Measurements from ENCODE around the gene ARV1.
"Not testable (repeated sequence)": the region's sequence is repeated elsewhere in the genome, so short reads cannot be mapped to it uniquely, and the experiment has no call there.

The ARV1 gene

DNA sequence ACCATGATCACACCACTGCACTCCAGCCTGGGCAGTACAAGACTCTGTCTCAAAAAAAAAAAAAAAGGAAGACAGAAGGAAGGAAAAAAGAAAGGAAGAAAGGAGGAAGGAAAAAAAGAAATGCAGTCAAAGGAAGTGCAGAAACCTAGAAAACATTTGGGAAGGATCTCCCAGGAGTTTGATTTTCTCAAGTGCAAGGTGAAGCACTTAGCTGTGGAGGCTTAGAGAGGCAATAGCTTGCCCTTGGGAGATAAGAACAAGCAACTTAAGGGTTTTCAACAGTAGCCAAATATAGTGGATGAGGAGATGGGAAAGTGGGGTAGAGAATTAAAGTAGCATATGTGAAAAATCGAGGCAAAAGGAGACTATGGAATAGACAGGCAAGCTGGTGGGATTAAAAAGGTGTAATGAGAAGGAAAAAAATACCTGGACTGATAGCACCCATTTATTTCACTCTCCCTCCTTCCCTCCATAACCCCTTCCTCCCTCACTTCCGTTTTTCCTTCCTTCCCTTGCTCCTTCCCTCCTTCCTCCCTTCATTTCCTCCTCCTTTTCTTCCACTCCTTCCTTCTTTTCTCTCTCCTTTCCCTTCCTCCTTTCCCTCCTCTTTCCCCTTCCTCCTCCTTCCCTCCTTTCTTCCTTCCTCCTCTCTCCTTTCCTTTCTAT lies 68.0 kb downstream of the ARV1 start:
- TF ChIP-seq SNAI2 (CRISPR knock-in tag; IDR thresholded peaks at IDR 0.05) (no peak), ZC3H10 (CRISPR knock-in tag; IDR thresholded peaks at IDR 0.05) (no peak), PPARA (CRISPR knock-in tag; IDR thresholded peaks at IDR 0.05; ENCODE audit: borderline replicate concordance) (no peak), TCF4 (CRISPR knock-in tag; IDR thresholded peaks at IDR 0.05; ENCODE audit: borderline replicate concordance) (no peak), ZFP3 (CRISPR knock-in tag; IDR thresholded peaks at IDR 0.05) (no peak)
- TF ChIP-seq, protein P1, sequence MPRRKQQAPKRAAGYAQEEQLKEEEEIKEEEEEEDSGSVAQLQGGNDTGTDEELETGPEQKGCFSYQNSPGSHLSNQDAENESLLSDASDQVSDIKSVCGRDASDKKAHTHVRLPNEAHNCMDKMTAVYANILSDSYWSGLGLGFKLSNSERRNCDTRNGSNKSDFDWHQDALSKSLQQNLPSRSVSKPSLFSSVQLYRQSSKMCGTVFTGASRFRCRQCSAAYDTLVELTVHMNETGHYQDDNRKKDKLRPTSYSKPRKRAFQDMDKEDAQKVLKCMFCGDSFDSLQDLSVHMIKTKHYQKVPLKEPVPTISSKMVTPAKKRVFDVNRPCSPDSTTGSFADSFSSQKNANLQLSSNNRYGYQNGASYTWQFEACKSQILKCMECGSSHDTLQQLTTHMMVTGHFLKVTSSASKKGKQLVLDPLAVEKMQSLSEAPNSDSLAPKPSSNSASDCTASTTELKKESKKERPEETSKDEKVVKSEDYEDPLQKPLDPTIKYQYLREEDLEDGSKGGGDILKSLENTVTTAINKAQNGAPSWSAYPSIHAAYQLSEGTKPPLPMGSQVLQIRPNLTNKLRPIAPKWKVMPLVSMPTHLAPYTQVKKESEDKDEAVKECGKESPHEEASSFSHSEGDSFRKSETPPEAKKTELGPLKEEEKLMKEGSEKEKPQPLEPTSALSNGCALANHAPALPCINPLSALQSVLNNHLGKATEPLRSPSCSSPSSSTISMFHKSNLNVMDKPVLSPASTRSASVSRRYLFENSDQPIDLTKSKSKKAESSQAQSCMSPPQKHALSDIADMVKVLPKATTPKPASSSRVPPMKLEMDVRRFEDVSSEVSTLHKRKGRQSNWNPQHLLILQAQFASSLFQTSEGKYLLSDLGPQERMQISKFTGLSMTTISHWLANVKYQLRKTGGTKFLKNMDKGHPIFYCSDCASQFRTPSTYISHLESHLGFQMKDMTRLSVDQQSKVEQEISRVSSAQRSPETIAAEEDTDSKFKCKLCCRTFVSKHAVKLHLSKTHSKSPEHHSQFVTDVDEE (CRISPR knock-in tag; IDR thresholded peaks at IDR 0.05): no peak
- TF ChIP-seq, protein P2, sequence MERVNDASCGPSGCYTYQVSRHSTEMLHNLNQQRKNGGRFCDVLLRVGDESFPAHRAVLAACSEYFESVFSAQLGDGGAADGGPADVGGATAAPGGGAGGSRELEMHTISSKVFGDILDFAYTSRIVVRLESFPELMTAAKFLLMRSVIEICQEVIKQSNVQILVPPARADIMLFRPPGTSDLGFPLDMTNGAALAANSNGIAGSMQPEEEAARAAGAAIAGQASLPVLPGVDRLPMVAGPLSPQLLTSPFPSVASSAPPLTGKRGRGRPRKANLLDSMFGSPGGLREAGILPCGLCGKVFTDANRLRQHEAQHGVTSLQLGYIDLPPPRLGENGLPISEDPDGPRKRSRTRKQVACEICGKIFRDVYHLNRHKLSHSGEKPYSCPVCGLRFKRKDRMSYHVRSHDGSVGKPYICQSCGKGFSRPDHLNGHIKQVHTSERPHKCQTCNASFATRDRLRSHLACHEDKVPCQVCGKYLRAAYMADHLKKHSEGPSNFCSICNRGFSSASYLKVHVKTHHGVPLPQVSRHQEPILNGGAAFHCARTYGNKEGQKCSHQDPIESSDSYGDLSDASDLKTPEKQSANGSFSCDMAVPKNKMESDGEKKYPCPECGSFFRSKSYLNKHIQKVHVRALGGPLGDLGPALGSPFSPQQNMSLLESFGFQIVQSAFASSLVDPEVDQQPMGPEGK (CRISPR knock-in tag; IDR thresholded peaks at IDR 0.05; ENCODE audit: borderline replicate concordance): no peak
- ATAC-seq: no peak

DNA sequence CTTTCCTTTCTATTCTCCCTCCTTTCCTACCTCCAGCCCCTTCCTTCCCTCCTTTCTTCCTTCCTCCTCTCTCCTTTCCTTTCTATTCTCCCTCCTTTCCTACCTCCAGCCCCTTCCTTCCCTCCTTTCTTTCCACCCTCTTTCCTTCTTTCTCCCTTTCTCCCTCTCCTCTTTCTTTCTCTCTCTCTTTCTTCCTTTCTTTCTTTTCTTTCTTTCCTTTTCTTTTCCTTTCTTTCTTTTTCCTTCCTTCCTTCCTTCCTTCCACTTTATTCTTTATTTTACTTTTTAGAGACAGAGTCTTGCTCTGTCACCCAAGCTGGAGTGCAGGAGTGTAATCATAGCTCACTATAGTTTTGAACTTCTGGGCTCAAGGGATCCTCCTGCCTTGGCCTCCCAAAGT lies 68.6 kb downstream of the ARV1 start:
- ATAC-seq: not testable (repeated sequence)

DNA sequence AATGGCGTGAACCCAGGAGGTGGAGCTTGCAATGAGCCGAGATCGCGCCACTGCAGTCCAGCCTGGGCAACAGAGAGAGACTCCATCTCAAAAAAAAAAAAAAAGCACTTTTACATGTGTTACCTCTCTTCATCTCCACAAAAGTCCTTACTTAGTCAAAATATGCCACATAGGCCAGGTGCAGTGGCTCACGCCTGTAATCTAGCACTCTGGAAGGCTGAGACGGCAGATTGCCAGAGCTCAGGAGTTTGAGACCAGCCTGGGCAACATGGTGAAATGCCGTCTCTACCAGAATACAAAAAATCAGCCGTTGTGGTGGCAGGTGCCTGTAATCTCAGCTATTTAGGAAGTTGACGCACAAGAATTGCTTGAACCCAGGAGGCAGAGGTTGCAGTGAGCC lies 69.5 kb downstream of the ARV1 start:
- not testable (repeated sequence) for ATAC-seq

DNA sequence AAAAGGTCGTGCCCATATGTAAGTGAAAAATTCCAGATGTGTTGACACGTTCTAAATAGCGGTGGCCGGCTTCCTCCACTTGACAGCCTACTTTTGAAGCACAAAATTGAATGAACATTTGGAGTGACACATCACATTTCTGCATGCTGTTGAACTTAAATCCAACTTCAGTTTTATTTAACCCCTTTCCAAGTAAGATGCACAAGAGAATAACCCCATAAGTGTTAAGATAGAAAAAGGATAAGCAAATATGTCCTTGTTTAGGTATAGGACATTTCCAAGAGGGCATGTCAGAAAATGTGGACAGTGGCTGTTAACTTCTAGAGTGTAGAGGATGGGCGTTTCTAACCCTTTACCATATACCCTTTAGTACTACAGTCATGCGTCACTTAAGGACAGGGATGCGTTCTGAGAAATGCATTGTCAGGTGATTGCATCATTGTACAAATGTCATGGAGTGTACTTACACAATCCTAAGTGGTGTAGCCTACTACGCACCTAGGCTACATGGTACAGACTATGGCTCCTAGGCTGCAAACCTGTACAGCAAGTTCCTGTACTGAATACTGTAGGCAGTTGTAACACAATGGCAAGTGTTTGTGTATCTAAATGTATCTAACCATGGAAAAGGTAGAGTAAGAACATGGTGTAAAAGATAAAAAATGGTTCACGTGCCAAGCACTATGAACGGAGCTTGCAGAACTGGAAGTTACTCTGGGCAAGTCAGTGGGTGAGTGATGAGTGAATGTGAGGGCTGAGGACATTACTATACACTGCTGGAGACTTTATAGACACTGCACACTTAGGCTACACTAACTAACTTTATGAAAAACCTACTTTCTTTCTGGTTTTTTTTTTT lies 70.5 kb downstream of the ARV1 start:
- ATAC-seq: no peak
- TF ChIP-seq SNAI2 (CRISPR knock-in tag; IDR thresholded peaks at IDR 0.05) (no peak), RARB (CRISPR knock-in tag; IDR thresholded peaks at IDR 0.05) (no peak), ZNF8 (CRISPR knock-in tag; IDR thresholded peaks at IDR 0.05) (no peak), ARNTL (CRISPR knock-in tag; IDR thresholded peaks at IDR 0.05; ENCODE audit: borderline replicate concordance, low read depth) (no peak), ZNF70 (CRISPR knock-in tag; IDR thresholded peaks at IDR 0.05) (no peak), OSR1 (CRISPR knock-in tag; IDR thresholded peaks at IDR 0.05) (no peak), ZC3H10 (CRISPR knock-in tag; IDR thresholded peaks at IDR 0.05) (no peak), ZNF565 (CRISPR knock-in tag; conservative IDR thresholded peaks at IDR 0.05; ENCODE audit: low read depth) (no peak), ISL1 (CRISPR knock-in tag; IDR thresholded peaks at IDR 0.05) (no peak), ZFP3 (CRISPR knock-in tag; IDR thresholded peaks at IDR 0.05) (no peak), CSDC2 (CRISPR knock-in tag; IDR thresholded peaks at IDR 0.05) (no peak), TCF4 (CRISPR knock-in tag; IDR thresholded peaks at IDR 0.05; ENCODE audit: borderline replicate concordance) (no peak)
- TF ChIP-seq, protein P2 (CRISPR knock-in tag; IDR thresholded peaks at IDR 0.05; ENCODE audit: borderline replicate concordance): no peak
- TF ChIP-seq, protein P3, sequence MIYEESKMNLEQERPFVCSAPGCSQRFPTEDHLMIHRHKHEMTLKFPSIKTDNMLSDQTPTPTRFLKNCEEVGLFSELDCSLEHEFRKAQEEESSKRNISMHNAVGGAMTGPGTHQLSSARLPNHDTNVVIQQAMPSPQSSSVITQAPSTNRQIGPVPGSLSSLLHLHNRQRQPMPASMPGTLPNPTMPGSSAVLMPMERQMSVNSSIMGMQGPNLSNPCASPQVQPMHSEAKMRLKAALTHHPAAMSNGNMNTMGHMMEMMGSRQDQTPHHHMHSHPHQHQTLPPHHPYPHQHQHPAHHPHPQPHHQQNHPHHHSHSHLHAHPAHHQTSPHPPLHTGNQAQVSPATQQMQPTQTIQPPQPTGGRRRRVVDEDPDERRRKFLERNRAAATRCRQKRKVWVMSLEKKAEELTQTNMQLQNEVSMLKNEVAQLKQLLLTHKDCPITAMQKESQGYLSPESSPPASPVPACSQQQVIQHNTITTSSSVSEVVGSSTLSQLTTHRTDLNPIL (CRISPR knock-in tag; IDR thresholded peaks at IDR 0.05; ENCODE audit: low read depth): no peak
- TF ChIP-seq, protein P1 (CRISPR knock-in tag; IDR thresholded peaks at IDR 0.05): no peak
- TF ChIP-seq, protein P4, sequence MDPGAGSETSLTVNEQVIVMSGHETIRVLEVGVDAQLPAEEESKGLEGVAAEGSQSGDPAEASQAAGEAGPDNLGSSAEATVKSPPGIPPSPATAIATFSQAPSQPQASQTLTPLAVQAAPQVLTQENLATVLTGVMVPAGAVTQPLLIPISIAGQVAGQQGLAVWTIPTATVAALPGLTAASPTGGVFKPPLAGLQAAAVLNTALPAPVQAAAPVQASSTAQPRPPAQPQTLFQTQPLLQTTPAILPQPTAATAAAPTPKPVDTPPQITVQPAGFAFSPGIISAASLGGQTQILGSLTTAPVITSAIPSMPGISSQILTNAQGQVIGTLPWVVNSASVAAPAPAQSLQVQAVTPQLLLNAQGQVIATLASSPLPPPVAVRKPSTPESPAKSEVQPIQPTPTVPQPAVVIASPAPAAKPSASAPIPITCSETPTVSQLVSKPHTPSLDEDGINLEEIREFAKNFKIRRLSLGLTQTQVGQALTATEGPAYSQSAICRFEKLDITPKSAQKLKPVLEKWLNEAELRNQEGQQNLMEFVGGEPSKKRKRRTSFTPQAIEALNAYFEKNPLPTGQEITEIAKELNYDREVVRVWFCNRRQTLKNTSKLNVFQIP (CRISPR knock-in tag; IDR thresholded peaks at IDR 0.05; ENCODE audit: borderline replicate concordance, low read depth): no peak
